GM12878 (cell line): ENCODE measurements around the gene FGR. TPM values are rescaled to one million over a fixed set of nuclear protein-coding genes. Genes with fewer than 3 reads are reported as not detected.

Source experiments
- ASH2L ChIP-seq: fragments of 300-600, 200-600 bp; sonication (generic); IDR thresholded peaks from 2 replicates; pipeline ENCODE4 v1.6.1; 2017; ENCODE audit warnings: low read depth, mild to moderate bottlenecking, borderline replicate concordance
- BACH1 ChIP-seq: fragments of 450-650 bp; IDR thresholded peaks from 2 replicates; pipeline ENCODE4 v1.6.1; 2017; ENCODE audit warnings: mild to moderate bottlenecking, borderline replicate concordance
- CHD2 ChIP-seq: IDR thresholded peaks from 2 replicates; pipeline ENCODE4 v1.6.1; 2011; ENCODE audit warnings: low read depth, low read length, improper control_type of control experiment, borderline replicate concordance
- E2F8 ChIP-seq: fragments of 450-650 bp; IDR thresholded peaks from 2 replicates; pipeline ENCODE4 v1.6.1; 2018; ENCODE audit warnings: mild to moderate bottlenecking, low read depth, moderate library complexity; ENCODE audit not compliant: partially characterized antibody
- ELK1 ChIP-seq: IDR thresholded peaks from 2 replicates; pipeline ENCODE4 v1.6.1; 2012; ENCODE audit warnings: low read depth, low read length, improper control_type of control experiment
- GABPA ChIP-seq: IDR thresholded peaks from 2 replicates; pipeline ENCODE4 v1.6.1; 2014; ENCODE audit warnings: antibody characterized with exemption, low read depth, mild to moderate bottlenecking, inconsistent platforms
- IRF5 ChIP-seq: fragments of 450-650 bp; IDR thresholded peaks from 2 replicates; pipeline ENCODE4 v1.6.1; 2017; ENCODE audit warnings: borderline replicate concordance
- JUND ChIP-seq: IDR thresholded peaks from 2 replicates; pipeline ENCODE4 v1.6.1; 2012; ENCODE audit warnings: low read depth, mild to moderate bottlenecking, low read length, improper control_type of control experiment, moderate library complexity
- KDM1A ChIP-seq: fragments of 200-600 bp; sonication (generic); IDR thresholded peaks from 2 replicates; pipeline ENCODE4 v1.6.1; 2016; ENCODE audit warnings: borderline replicate concordance
- NFXL1 ChIP-seq: fragments of 450-650 bp; IDR thresholded peaks from 2 replicates; pipeline ENCODE4 v1.6.1; 2017; ENCODE audit warnings: antibody characterized with exemption, mild to moderate bottlenecking, borderline replicate concordance
- NFYA ChIP-seq: IDR thresholded peaks from 2 replicates; pipeline ENCODE4 v1.6.1; 2011; ENCODE audit warnings: low read depth, mild to moderate bottlenecking, low read length, improper control_type of control experiment, borderline replicate concordance
- NRF1 ChIP-seq: conservative IDR thresholded peaks from 2 replicates; pipeline ENCODE4 v1.6.1; 2011; ENCODE audit warnings: mild to moderate bottlenecking, low read depth, low read length, improper control_type of control experiment
- POLR2AphosphoS2 ChIP-seq: IDR thresholded peaks from 2 replicates; pipeline ENCODE4 v1.6.1; 2011; ENCODE audit warnings: low read depth, mild to moderate bottlenecking, low read length, improper control_type of control experiment, moderate library complexity
- POLR2AphosphoS5 ChIP-seq: IDR thresholded peaks from 2 replicates; pipeline ENCODE4 v1.6.1; 2011; ENCODE audit warnings: mild to moderate bottlenecking, low read length, inconsistent platforms
- PRDM15 ChIP-seq: fragments of 450-650 bp; formaldehyde crosslinking; IDR thresholded peaks from 2 replicates; pipeline ENCODE4 v1.4.0; 2020; ENCODE audit warnings: mild to moderate bottlenecking, moderate library complexity
- ZBTB4 ChIP-seq: fragments of 450-650 bp; formaldehyde crosslinking; IDR thresholded peaks from 2 replicates; pipeline ENCODE4 v1.4.0; 2022; ENCODE audit warnings: mild to moderate bottlenecking, moderate library complexity
- polyA plus RNA-seq, 11 experiments: library from polyadenylated mRNA; depleted of rRNA in 4 of 11; unstranded in 6 of 11; stranded (reverse) in 5 of 11; fragments of >200 nt; fragmentation: Nextera tagmentation in 4 of 11; fragmentation: Illumina TruSeq in 1 of 11; extraction: Ambion mirVana in 4 of 11; extraction: Trizol in 1 of 11; gene quantifications; 1 replicate in 1 of 11; 2 replicates in 10 of 11; pipeline versions ENCODE4 v1.2.1 to v1.2.3, GENCODE V29; 2011 to 2016; ENCODE audit warnings: inconsistent platforms in 2 of 11, missing spikeins in 2 of 11, low read depth in 1 of 11
- total RNA-seq, 4 experiments: library from RNA; depleted of rRNA in 3 of 4; stranded (reverse); fragments of >200 nt in 3 of 4; fragmentation: Illumina TruSeq in 1 of 4; extraction: Trizol in 1 of 4; gene quantifications; 2 replicates each; pipeline versions ENCODE4 v1.2.1 to v1.2.3, GENCODE V29; 2013 to 2021

Gene FGR
- total and polyA plus RNA-seq, 10 of the 15 experiments (the other 5 are each of a cell fraction or from before 2014, with no cell fraction given) = 10.9 to 193 (median 74.7) TPM

- no peak for TF ChIP-seq PRDM15 (CRISPR knock-in tag)
- no peak; the same call in 1 of the 2 replicates for TF ChIP-seq POLR2AphosphoS5
- TF ChIP-seq E2F8 = no peak
- peak; percentile 100 for TF ChIP-seq NFXL1
- TF ChIP-seq CHD2 = no peak
- no peak for TF ChIP-seq POLR2AphosphoS2
- no peak; the same call in 1 of the 2 replicates for TF ChIP-seq GABPA
- no peak for TF ChIP-seq ELK1
- TF ChIP-seq IRF5 = no peak
- TF ChIP-seq KDM1A = no peak
- TF ChIP-seq NFYA = no peak
- TF ChIP-seq ASH2L = no peak
- TF ChIP-seq BACH1 = no peak
- TF ChIP-seq NRF1 = no peak
- no peak for TF ChIP-seq JUND
- no peak for TF ChIP-seq ZBTB4 (CRISPR knock-in tag)
Measured at GRCh38 chr1:27603681-27604578, 31.1 kb downstream of the FGR start, which contains the start of gene AHDC1 (continued).
